GM12878 (cell line): Measurements from ENCODE around the gene TP73. TPM values are rescaled to one million over a fixed set of nuclear protein-coding genes. Genes with fewer than 3 reads are reported as not detected.

Source experiments
- BMI1 ChIP-seq: fragments of 450-650 bp; IDR thresholded peaks from 2 replicates; pipeline ENCODE4 v1.6.1; 2016; ENCODE audit warnings: mild to moderate bottlenecking, moderate library complexity, borderline replicate concordance
- CHD2 ChIP-seq: IDR thresholded peaks from 2 replicates; pipeline ENCODE4 v1.6.1; 2011; ENCODE audit warnings: low read depth, low read length, improper control_type of control experiment, borderline replicate concordance
- ETV6 ChIP-seq, 2 experiments: fragments of 450-650 bp in 1 of 2; IDR thresholded peaks in 1 of 2; conservative IDR thresholded peaks in 1 of 2; 2 replicates each; pipeline ENCODE4 v1.6.1; 2014; ENCODE audit warnings: antibody characterized with exemption in 1 of 2, borderline replicate concordance in 1 of 2, low read depth in 1 of 2, mild to moderate bottlenecking in 1 of 2, moderate library complexity in 1 of 2
- FOS ChIP-seq: IDR thresholded peaks from 3 replicates; pipeline ENCODE4 v1.6.1; 2011; ENCODE audit warnings: borderline replicate concordance; ENCODE audit not compliant: insufficient read length; ENCODE audit errors: extremely low read depth
- FOXK2 ChIP-seq: fragments of 450-650 bp; IDR thresholded peaks from 2 replicates; pipeline ENCODE4 v1.6.1; 2017; ENCODE audit warnings: mild to moderate bottlenecking, moderate library complexity
- GATAD2B ChIP-seq: fragments of 450-650 bp; conservative IDR thresholded peaks from 2 replicates; pipeline ENCODE4 v1.6.1; 2017; ENCODE audit warnings: low read depth, mild to moderate bottlenecking, moderate library complexity
- IKZF1 ChIP-seq: fragments of 450-650 bp; conservative IDR thresholded peaks from 2 replicates; pipeline ENCODE4 v1.6.1; 2017; ENCODE audit warnings: antibody characterized with exemption, mild to moderate bottlenecking
- KLF5 ChIP-seq: fragments of 450-650 bp; IDR thresholded peaks from 2 replicates; pipeline ENCODE4 v1.6.1; 2014; ENCODE audit warnings: mild to moderate bottlenecking; ENCODE audit not compliant: partially characterized antibody
- MTA2 ChIP-seq: fragments of 450-650 bp; IDR thresholded peaks from 2 replicates; pipeline ENCODE4 v1.6.1; 2016; ENCODE audit warnings: low read depth, mild to moderate bottlenecking, moderate library complexity
- MTA3 ChIP-seq: IDR thresholded peaks from 2 replicates; pipeline ENCODE4 v1.6.1; 2012; ENCODE audit warnings: low read length, inconsistent platforms, borderline replicate concordance
- NR2F1 ChIP-seq: fragments of 450-650 bp; conservative IDR thresholded peaks from 2 replicates; pipeline ENCODE4 v1.6.1; 2017; ENCODE audit warnings: mild to moderate bottlenecking
- NRF1 ChIP-seq: conservative IDR thresholded peaks from 2 replicates; pipeline ENCODE4 v1.6.1; 2011; ENCODE audit warnings: mild to moderate bottlenecking, low read depth, low read length, improper control_type of control experiment
- RAD51 ChIP-seq: fragments of 450-650 bp; IDR thresholded peaks from 2 replicates; pipeline ENCODE4 v1.6.1; 2016; ENCODE audit warnings: moderate library complexity, mild to moderate bottlenecking, inconsistent platforms
- SP1 ChIP-seq: IDR thresholded peaks from one replicate; pipeline ENCODE4 v1.6.1; 2011; ENCODE audit warnings: low read depth, low read length
- SPI1 ChIP-seq: IDR thresholded peaks from 2 replicates; pipeline ENCODE4 v1.6.1; 2011; ENCODE audit warnings: low read depth, mild to moderate bottlenecking, low read length, moderate library complexity, borderline replicate concordance; ENCODE audit not compliant: insufficient read depth
- TCF12 ChIP-seq: IDR thresholded peaks from 2 replicates; pipeline ENCODE4 v1.6.1; 2011; ENCODE audit warnings: low read depth, mild to moderate bottlenecking, low read length
- ZNF207 ChIP-seq: fragments of 450-650 bp; IDR thresholded peaks from 2 replicates; pipeline ENCODE4 v1.6.1; 2014; ENCODE audit warnings: antibody characterized with exemption, mild to moderate bottlenecking, borderline replicate concordance
- polyA plus RNA-seq, 11 experiments: library from polyadenylated mRNA; depleted of rRNA in 4 of 11; unstranded in 6 of 11; stranded (reverse) in 5 of 11; fragments of >200 nt; fragmentation: Nextera tagmentation in 4 of 11; fragmentation: Illumina TruSeq in 1 of 11; extraction: Ambion mirVana in 4 of 11; extraction: Trizol in 1 of 11; gene quantifications; 1 replicate in 1 of 11; 2 replicates in 10 of 11; pipeline versions ENCODE4 v1.2.1 to v1.2.3, GENCODE V29; 2011 to 2016; ENCODE audit warnings: inconsistent platforms in 2 of 11, missing spikeins in 2 of 11, low read depth in 1 of 11
- total RNA-seq, 4 experiments: library from RNA; depleted of rRNA in 3 of 4; stranded (reverse); fragments of >200 nt in 3 of 4; fragmentation: Illumina TruSeq in 1 of 4; extraction: Trizol in 1 of 4; gene quantifications; 2 replicates each; pipeline versions ENCODE4 v1.2.1 to v1.2.3, GENCODE V29; 2013 to 2021
- TF ChIP-seq, protein P1 (sequence below): IDR thresholded peaks from 2 replicates; pipeline ENCODE4 v1.6.1; 2012; ENCODE audit warnings: low read depth, low read length, improper control_type of control experiment
- TF ChIP-seq, protein P2 (sequence below): fragments of 450-650 bp; IDR thresholded peaks from 2 replicates; pipeline ENCODE4 v1.6.1; 2014; ENCODE audit warnings: mild to moderate bottlenecking
- TF ChIP-seq, protein P3 (sequence below): IDR thresholded peaks from 2 replicates; pipeline ENCODE4 v1.6.1; 2011; ENCODE audit warnings: mild to moderate bottlenecking, low read depth, low read length, moderate library complexity; ENCODE audit not compliant: insufficient replicate concordance
- TF ChIP-seq, protein P4 (sequence below), 3 experiments: IDR thresholded peaks in 2 of 3; conservative IDR thresholded peaks in 1 of 3; 2 replicates each; pipeline ENCODE4 v1.5.1; 2011; ENCODE audit warnings: low read depth in 3 of 3, low read length in 3 of 3, mild to moderate bottlenecking in 3 of 3, control low read depth in 2 of 3, moderate library complexity in 2 of 3, inconsistent platforms in 1 of 3, mixed read lengths in 1 of 3; ENCODE audit not compliant: control insufficient read depth in 2 of 3, insufficient read depth in 1 of 3; ENCODE audit errors: extremely low read depth in 1 of 3
- TF ChIP-seq, protein P5 (sequence below): IDR thresholded peaks from 2 replicates; pipeline ENCODE4 v1.6.1; 2012; ENCODE audit warnings: low read depth, low read length, improper control_type of control experiment

TP73 gene
- total and polyA plus RNA-seq, 10 of the 15 experiments (the other 5 are each of a cell fraction or from before 2014, with no cell fraction given), result 0.08 to 54.2 (median 14.9) TPM

DNA sequence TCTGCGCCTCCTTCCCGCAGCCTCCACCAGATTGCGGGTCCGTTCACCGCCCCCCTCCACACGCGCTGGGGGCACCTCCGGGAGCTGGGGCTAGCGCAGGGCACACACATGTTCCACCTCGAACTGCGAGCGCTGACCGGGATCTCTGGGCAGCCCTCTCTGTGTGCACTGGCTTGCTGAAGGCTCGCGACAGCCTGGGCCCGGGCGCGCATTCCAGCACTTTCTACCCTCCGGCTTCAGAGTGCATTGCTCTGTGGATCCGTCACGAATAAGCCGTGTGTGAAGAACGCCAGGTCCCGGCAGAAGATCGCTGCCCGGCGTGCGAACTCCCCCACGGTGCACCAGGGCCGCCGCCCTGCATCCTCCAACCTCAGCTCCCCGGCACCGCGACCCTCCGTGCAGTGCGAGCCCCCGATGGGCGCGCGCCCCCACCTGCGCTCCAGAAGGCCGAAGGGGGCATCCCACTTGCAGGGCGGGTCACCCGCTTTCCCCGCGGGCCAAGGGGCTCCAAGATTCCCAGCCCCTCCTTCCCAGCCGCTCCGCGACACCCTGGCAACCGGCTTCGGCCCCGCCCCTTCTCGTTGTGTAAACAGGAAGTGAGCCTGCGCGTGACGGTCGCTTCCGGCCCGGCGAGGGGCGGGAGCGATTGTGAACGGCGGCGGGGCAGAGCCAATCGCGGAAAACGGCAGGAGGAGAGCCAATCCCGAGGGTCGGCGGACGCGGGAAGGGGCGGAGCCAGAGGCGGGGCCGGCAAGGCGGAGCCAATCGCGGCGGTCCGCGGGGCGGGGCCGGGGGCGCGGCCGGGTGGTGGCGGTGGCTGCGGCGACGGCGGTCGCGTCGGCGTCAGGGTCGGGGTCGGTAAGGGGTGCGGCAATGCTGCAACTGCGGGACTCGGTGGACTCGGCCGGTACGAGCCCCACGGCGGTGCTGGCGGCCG lies 27.8 kb upstream of the TP73 start, which contains the start of gene TPRG1L (continued):
- TF ChIP-seq FOS, result peak; percentile 51
- TF ChIP-seq FOXK2, result peak; percentile 94
- TF ChIP-seq SPI1, result peak; percentile 68; the same call in 1 of the 2 replicates
- 0 out of 2 replicates have a peak, but pooled peaks have one; percentile 13 for TF ChIP-seq NR2F1
- TF ChIP-seq IKZF1, result peak; percentile 70
- TF ChIP-seq TCF12, result no peak
- TF ChIP-seq, protein P1, sequence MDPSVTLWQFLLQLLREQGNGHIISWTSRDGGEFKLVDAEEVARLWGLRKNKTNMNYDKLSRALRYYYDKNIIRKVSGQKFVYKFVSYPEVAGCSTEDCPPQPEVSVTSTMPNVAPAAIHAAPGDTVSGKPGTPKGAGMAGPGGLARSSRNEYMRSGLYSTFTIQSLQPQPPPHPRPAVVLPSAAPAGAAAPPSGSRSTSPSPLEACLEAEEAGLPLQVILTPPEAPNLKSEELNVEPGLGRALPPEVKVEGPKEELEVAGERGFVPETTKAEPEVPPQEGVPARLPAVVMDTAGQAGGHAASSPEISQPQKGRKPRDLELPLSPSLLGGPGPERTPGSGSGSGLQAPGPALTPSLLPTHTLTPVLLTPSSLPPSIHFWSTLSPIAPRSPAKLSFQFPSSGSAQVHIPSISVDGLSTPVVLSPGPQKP, result peak; percentile 80; the same call in 1 of the 2 replicates
- TF ChIP-seq, protein P2, sequence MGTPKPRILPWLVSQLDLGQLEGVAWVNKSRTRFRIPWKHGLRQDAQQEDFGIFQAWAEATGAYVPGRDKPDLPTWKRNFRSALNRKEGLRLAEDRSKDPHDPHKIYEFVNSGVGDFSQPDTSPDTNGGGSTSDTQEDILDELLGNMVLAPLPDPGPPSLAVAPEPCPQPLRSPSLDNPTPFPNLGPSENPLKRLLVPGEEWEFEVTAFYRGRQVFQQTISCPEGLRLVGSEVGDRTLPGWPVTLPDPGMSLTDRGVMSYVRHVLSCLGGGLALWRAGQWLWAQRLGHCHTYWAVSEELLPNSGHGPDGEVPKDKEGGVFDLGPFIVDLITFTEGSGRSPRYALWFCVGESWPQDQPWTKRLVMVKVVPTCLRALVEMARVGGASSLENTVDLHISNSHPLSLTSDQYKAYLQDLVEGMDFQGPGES, result peak; percentile 89
- TF ChIP-seq NRF1, result peak; percentile 21; the same call in 1 of the 2 replicates
- peak; percentile 69; the same call in 1 of the 2 replicates for TF ChIP-seq GATAD2B
- no peak for TF ChIP-seq ETV6 (conservative IDR thresholded peaks at IDR 0.05 in 1 of 2, IDR thresholded peaks at IDR 0.05 in 1 of 2; ENCODE audit: borderline replicate concordance in 1 of 2, low read depth in 1 of 2)
- TF ChIP-seq, protein P3, sequence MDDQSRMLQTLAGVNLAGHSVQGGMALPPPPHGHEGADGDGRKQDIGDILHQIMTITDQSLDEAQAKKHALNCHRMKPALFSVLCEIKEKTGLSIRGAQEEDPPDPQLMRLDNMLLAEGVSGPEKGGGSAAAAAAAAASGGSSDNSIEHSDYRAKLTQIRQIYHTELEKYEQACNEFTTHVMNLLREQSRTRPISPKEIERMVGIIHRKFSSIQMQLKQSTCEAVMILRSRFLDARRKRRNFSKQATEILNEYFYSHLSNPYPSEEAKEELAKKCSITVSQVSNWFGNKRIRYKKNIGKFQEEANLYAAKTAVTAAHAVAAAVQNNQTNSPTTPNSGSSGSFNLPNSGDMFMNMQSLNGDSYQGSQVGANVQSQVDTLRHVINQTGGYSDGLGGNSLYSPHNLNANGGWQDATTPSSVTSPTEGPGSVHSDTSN, result peak; percentile 93
- TF ChIP-seq CHD2, result peak; percentile 91
- TF ChIP-seq RAD51, result peak; percentile 46; the same call in 1 of the 2 replicates
- no peak for TF ChIP-seq MTA3
- peak; percentile 96 for TF ChIP-seq SP1
- TF ChIP-seq KLF5, result peak; percentile 97
- peak; percentile 45; the same call in 1 of the 2 replicates for TF ChIP-seq ZNF207
- TF ChIP-seq, protein P4, sequence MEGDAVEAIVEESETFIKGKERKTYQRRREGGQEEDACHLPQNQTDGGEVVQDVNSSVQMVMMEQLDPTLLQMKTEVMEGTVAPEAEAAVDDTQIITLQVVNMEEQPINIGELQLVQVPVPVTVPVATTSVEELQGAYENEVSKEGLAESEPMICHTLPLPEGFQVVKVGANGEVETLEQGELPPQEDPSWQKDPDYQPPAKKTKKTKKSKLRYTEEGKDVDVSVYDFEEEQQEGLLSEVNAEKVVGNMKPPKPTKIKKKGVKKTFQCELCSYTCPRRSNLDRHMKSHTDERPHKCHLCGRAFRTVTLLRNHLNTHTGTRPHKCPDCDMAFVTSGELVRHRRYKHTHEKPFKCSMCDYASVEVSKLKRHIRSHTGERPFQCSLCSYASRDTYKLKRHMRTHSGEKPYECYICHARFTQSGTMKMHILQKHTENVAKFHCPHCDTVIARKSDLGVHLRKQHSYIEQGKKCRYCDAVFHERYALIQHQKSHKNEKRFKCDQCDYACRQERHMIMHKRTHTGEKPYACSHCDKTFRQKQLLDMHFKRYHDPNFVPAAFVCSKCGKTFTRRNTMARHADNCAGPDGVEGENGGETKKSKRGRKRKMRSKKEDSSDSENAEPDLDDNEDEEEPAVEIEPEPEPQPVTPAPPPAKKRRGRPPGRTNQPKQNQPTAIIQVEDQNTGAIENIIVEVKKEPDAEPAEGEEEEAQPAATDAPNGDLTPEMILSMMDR (IDR thresholded peaks at IDR 0.05 in 2 of 3, conservative IDR thresholded peaks at IDR 0.05 in 1 of 3; ENCODE audit: control insufficient read depth in 2 of 3, extremely low read depth in 1 of 3, insufficient read depth in 1 of 3, low read depth in 3 of 3, low read length in 3 of 3), result no peak
- no peak for TF ChIP-seq MTA2
- TF ChIP-seq BMI1, result peak; percentile 55; the same call in 1 of the 2 replicates
- TF ChIP-seq, protein P5, sequence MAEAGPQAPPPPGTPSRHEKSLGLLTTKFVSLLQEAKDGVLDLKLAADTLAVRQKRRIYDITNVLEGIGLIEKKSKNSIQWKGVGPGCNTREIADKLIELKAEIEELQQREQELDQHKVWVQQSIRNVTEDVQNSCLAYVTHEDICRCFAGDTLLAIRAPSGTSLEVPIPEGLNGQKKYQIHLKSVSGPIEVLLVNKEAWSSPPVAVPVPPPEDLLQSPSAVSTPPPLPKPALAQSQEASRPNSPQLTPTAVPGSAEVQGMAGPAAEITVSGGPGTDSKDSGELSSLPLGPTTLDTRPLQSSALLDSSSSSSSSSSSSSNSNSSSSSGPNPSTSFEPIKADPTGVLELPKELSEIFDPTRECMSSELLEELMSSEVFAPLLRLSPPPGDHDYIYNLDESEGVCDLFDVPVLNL, result no peak
